Muscle of arm (tissue), 14 donors: ENCODE measurements around the gene PPP2R5B. TPM values are rescaled to one million over a fixed set of nuclear protein-coding genes. Genes with fewer than 3 reads are reported as not detected.
A peak's percentile ranks its signal among the peaks of the same experiment; 100 is the strongest.

ENCODE experiments used
- DNase-seq: peaks from one replicate; pipeline ENCODE4 v3.0.0-alpha.2; 2013
- long read RNA-seq, 11 donors: transcript quantifications; one replicate each; lab custom pipeline, GENCODE V29; 2026
- polyA plus RNA-seq, 12 donors: library from polyadenylated mRNA; unstranded; fragments of 120-200 nt; gene quantifications; one replicate each; pipeline ENCODE4 v1.2.1, GENCODE V29; 2013; ENCODE audit not compliant: insufficient read length in 12 of 12

PPP2R5B gene
- polyA plus RNA-seq: 10 to 100 TPM in 9 of 12 donors, 1 to 10 TPM in 2, not detected in 1; 9.6 to 14.2 (median 12.3) TPM
- long read RNA-seq, donor 1, partial matches to known transcripts: 16 of 20 reads
- long read RNA-seq, donor 1, other reads (novel, unspliced or antisense): 0 of 20 reads
- long read RNA-seq, donor 2, transcript PPP2R5B-201 (14 exons, 2,745 nt): major isoform, 6 of 6 reads
- long read RNA-seq, donor 2, partial matches to known transcripts: 0 of 6 reads
- long read RNA-seq, donor 2, other reads (novel, unspliced or antisense): 0 of 6 reads
- long read RNA-seq, donor 3, partial matches to known transcripts: 0 of 1 reads
- long read RNA-seq, donor 3, other reads (novel, unspliced or antisense): 0 of 1 reads
- long read RNA-seq, donor 4: 0 reads
- long read RNA-seq, donor 5: 0 reads
- long read RNA-seq, donor 6, partial matches to known transcripts: 0 of 1 reads
- long read RNA-seq, donor 6, other reads (novel, unspliced or antisense): 0 of 1 reads
- long read RNA-seq, donor 7, partial matches to known transcripts: 0 of 1 reads
- long read RNA-seq, donor 7, other reads (novel, unspliced or antisense): 0 of 1 reads
- long read RNA-seq, donor 8, partial matches to known transcripts: 6 of 9 reads
- long read RNA-seq, donor 8, other reads (novel, unspliced or antisense): 0 of 9 reads
- long read RNA-seq, donor 9, partial matches to known transcripts: 0 of 1 reads
- long read RNA-seq, donor 9, other reads (novel, unspliced or antisense): 0 of 1 reads
- long read RNA-seq, donor 10, partial matches to known transcripts: 0 of 1 reads
- long read RNA-seq, donor 10, other reads (novel, unspliced or antisense): 0 of 1 reads
- long read RNA-seq, donor 11, partial matches to known transcripts: 0 of 4 reads
- long read RNA-seq, donor 11, other reads (novel, unspliced or antisense): 0 of 4 reads

GRCh38 chr11:64923944-64924909 is at the start of gene PPP2R5B:
PPP2R5B (plus strand) TSS chr11:64924689; CDS start chr11:64925735, 1,046 bp downstream.
- DNase-seq: peak; percentile 92

GRCh38 chr11:64875369-64876228 is 48.9 kb upstream of the PPP2R5B start:
- DNase-seq: no peak

GRCh38 chr11:64876229-64876750 is 48.2 kb upstream of the PPP2R5B start:
- DNase-seq: no peak

- DNase-seq: no peak
Measured at GRCh38 chr11:64876835-64877341, 47.6 kb upstream of the PPP2R5B start.

GRCh38 chr11:64877390-64878222 is 46.9 kb upstream of the PPP2R5B start:
- DNase-seq: no peak

GRCh38 chr11:64878223-64878493 is 46.3 kb upstream of the PPP2R5B start:
- peak; percentile 49 for DNase-seq

- peak; percentile 99 for DNase-seq
Measured at GRCh38 chr11:64878494-64879243, 45.8 kb upstream of the PPP2R5B start, which contains the start of gene EHD1. EHD1 (minus strand) TSS chr11:64878621; CDS start chr11:64878464, 157 bp downstream.

- DNase-seq: no peak
Measured at GRCh38 chr11:64879244-64879900, 45.1 kb upstream of the PPP2R5B start.

- no peak for DNase-seq
Measured at GRCh38 chr11:64880240-64881001, 44.1 kb upstream of the PPP2R5B start.

GRCh38 chr11:64881476-64881875 is 43.0 kb upstream of the PPP2R5B start:
- no peak for DNase-seq

GRCh38 chr11:64882243-64882642 is 42.2 kb upstream of the PPP2R5B start:
- DNase-seq: no peak

- DNase-seq: no peak
Measured at GRCh38 chr11:64883575-64883974, 40.9 kb upstream of the PPP2R5B start.

- DNase-seq: no peak
Measured at GRCh38 chr11:64884019-64884418, 40.5 kb upstream of the PPP2R5B start.

GRCh38 chr11:64885367-64886286 is 38.9 kb upstream of the PPP2R5B start:
- no peak for DNase-seq

- no peak for DNase-seq
Measured at GRCh38 chr11:64887234-64887756, 37.2 kb upstream of the PPP2R5B start.
